Measurements from ENCODE around the gene TNFRSF6B. TPM values are rescaled to one million over a fixed set of nuclear protein-coding genes. Genes with fewer than 3 reads are reported as not detected.

TNFRSF6B gene
- total and polyA plus RNA-seq, 2 donors (not counting 3 experiments of a cell fraction or from before 2014, with no cell fraction given): 0.69 to 11.3 TPM

DNA sequence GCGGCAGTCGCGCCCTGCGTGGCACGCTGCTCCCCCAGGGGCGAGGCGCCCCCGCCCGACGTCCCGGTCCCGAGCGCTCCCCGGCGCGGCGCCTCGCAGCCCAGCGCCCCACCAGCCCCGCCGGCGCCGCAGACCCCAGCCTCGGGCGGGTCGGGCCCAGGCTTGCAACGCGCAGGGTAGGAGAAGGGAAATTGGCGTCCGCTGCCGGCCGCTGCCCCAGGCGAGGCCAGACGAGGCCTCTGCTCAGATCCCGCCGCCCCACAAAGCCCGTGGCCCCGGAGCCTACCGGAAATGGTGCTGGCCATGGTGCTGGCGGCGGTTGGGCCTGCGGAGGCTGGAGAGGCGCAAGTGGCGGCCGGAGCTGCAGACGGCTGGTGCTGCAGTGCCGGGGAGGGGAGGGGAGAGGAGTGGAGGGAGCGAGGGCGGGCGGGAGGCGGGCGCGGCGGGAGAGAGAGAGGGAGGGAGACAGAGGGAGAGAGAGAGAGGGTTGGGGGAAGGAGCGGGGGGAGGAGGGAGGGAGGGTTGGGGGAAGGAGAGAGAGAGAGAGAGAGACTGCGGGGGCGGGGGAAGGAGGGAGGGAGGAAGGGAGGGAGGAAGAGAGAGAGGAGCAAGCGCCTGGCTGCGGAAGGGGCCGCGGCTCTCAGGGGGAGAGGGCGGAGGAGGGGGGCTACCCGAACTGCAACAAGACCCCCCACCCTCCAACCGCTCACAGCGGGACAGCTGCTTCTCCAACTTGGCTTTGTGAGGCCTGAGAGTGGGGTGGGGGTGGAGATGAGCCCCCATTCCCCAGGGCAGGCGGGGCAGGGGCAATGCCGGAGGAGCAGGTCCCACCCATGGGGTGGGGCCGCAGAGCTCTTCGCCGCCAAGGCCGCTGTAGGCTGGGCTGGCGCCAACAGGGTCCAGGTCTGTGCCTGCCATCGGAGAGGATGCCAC is 43.1 kb upstream of the TNFRSF6B start, which contains the start of gene STMN3:
Gene STMN3 (minus strand): TSS at position 384 of the 933 bp plus-strand sequence. CDS start 79 bp downstream, at position 305.
- TF ChIP-seq POLR2AphosphoS5 (IDR thresholded peaks at IDR 0.05; ENCODE audit: insufficient read depth, low read depth, low read length) (peak; percentile 81), MYC (IDR thresholded peaks at IDR 0.05; ENCODE audit: low read depth, low read length) (no peak), EZH2 (IDR thresholded peaks at IDR 0.05; ENCODE audit: borderline replicate concordance, low read depth, low read length, severe bottlenecking) (no peak), JUN (IDR thresholded peaks at IDR 0.05; ENCODE audit: borderline replicate concordance, insufficient read depth, insufficient read length, low read depth) (no peak), FOS (IDR thresholded peaks at IDR 0.05; ENCODE audit: borderline replicate concordance, insufficient read depth, low read length) (no peak)
- TF ChIP-seq, protein P1, sequence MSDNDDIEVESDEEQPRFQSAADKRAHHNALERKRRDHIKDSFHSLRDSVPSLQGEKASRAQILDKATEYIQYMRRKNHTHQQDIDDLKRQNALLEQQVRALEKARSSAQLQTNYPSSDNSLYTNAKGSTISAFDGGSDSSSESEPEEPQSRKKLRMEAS (IDR thresholded peaks at IDR 0.05; ENCODE audit: insufficient read depth, insufficient read length): no peak
- Histone ChIP-seq H2AFZ (ENCODE audit: low read depth, low read length) (peak within 1 kb of the TSS; percentile 55), H3K9ac (replicated peaks; ENCODE audit: extremely low read depth, insufficient read depth, low read length) (no peak within 1 kb of the TSS), H3K4me1 (ENCODE audit: control insufficient read depth, extremely low read depth, insufficient read depth, low read length) (peaks cover 9% of the 10 kb centered on the region), H3K27ac (ENCODE audit: insufficient read depth, low read depth, low read length) (no peak within 1 kb of the TSS), H3K9me3 (replicated peaks; ENCODE audit: control insufficient read depth, insufficient read depth, low read length) (no peaks in the 10 kb centered on the region), H3K4me3 (replicated peaks in 1 of 3; ENCODE audit: insufficient read depth in 1 of 3, low read depth in 1 of 3, low read length in 3 of 3) (peak within 1 kb of the TSS; percentile 4 to 43 (median 35)), H4K20me1 (replicated peaks; ENCODE audit: control insufficient read depth, extremely low read depth, insufficient read depth, low read length) (no peaks in the 10 kb centered on the region), H3K9me1 (replicated peaks; ENCODE audit: control insufficient read depth, extremely low read depth, insufficient read depth, low read length) (no peaks in the 10 kb centered on the region), H3K36me3 (ENCODE audit: control insufficient read depth in 2 of 2, extremely low read depth in 1 of 2, insufficient read depth in 2 of 2, low read length in 2 of 2) (no peaks in the 10 kb centered on the region), H3K27me3 (ENCODE audit: control insufficient read depth in 2 of 2, insufficient read depth in 2 of 2, low read length in 2 of 2) (peaks cover 1 to 11% of the 10 kb centered on the region in 2 experiments), H3K4me2 (ENCODE audit: insufficient read depth, low read length) (peak within 1 kb of the TSS; percentile 47), H3K79me2 (ENCODE audit: control insufficient read depth, insufficient read depth, low read length) (no peaks in the 10 kb centered on the region)
- DNase-seq (ENCODE audit: low read depth, low spot score) (peak; percentile 76), FAIRE-seq (peak; percentile 80)
- ChIA-PET CTCF (interaction anchor here (1.0 to 2.0 kb wide), 3 partner anchors 12 to 16 kb away, joined by 3 to 5 read pairs (median 3); no protein-coding TSS in a partner anchor), POLR2A (no interaction called here)
- BruUV-seq (replicated peaks): no TSS peak
- dilution Hi-C loops (cut with MboI; ENCODE audit: extremely low pct_ligation_motif_present, low sequenced_read_pairs): no loop called here
- intact Hi-C loops (cut with micrococcal nuclease): no loop called here
